ENCODE measurements around the gene GPR141.

DNA sequence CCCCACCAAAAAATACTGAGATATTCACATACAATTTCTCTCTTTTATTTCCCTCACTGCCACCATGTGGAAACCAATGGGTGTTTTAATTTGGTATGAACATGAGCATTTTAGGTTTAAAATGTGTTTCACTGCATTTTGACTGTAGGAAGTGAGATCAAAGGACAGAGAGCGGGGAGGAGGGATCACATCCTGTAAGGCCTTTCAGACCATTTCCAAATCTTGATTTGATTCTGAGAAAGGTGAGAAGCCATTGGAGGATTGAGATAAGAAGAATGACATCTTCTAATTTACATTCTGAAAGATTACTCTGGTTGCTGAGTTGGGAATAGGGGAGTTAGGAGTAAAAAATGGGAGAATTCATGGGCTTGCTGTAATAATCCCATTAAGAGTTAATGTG is 42.5 kb downstream of the GPR141 start:
- TF ChIP-seq, protein P1, sequence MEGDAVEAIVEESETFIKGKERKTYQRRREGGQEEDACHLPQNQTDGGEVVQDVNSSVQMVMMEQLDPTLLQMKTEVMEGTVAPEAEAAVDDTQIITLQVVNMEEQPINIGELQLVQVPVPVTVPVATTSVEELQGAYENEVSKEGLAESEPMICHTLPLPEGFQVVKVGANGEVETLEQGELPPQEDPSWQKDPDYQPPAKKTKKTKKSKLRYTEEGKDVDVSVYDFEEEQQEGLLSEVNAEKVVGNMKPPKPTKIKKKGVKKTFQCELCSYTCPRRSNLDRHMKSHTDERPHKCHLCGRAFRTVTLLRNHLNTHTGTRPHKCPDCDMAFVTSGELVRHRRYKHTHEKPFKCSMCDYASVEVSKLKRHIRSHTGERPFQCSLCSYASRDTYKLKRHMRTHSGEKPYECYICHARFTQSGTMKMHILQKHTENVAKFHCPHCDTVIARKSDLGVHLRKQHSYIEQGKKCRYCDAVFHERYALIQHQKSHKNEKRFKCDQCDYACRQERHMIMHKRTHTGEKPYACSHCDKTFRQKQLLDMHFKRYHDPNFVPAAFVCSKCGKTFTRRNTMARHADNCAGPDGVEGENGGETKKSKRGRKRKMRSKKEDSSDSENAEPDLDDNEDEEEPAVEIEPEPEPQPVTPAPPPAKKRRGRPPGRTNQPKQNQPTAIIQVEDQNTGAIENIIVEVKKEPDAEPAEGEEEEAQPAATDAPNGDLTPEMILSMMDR (conservative IDR thresholded peaks at IDR 0.05; ENCODE audit: low read length) = no peak
- TF ChIP-seq EZH2phosphoT487 (IDR thresholded peaks at IDR 0.05; ENCODE audit: borderline replicate concordance, low read depth, low read length) = no peak
